BJ (cell line): ENCODE data around the gene RTL9. TPM values are rescaled to one million over a fixed set of nuclear protein-coding genes. Genes with fewer than 3 reads are reported as not detected.
"Not testable (repeated sequence)": the region's sequence is repeated elsewhere in the genome, so short reads cannot be mapped to it uniquely, and the experiment has no call there.

ENCODE experiments used
- CTCF ChIA-PET: fragments of 350-600 bp; formaldehyde crosslinking; extraction: SDS; loops from one replicate; lab custom pipeline; 2021; ENCODE audit warnings: antibody characterized with exemption, inconsistent platforms; lab: Yijun Ruan, JAX
- POLR2A ChIA-PET: fragments of 300-600 bp; sonication (Branson Sonifier 250); formaldehyde crosslinking; extraction: SDS; loops from one replicate; lab custom pipeline; 2021; ENCODE audit warnings: antibody characterized with exemption; lab: Charles Lee
- DNase-seq: peaks from one replicate; pipeline ENCODE4 v3.0.0-alpha.2; 2011; ENCODE audit warnings: low read depth
- H3K27me3 ChIP-seq: 2 replicates; pipeline ENCODE4 v1.6.0; 2011; ENCODE audit warnings: low read length; ENCODE audit not compliant: control insufficient read depth, insufficient read depth
- H3K36me3 ChIP-seq: 2 replicates; pipeline ENCODE4 v1.5.1; 2011; ENCODE audit warnings: low read length; ENCODE audit not compliant: control insufficient read depth, insufficient read depth
- H3K4me3 ChIP-seq: 2 replicates; pipeline ENCODE4 v1.5.1; 2011; ENCODE audit warnings: low read depth, mild to moderate bottlenecking, control low read depth, low read length
- polyA plus RNA-seq: library from polyadenylated mRNA; depleted of rRNA; stranded (reverse); fragments of >200 nt; gene quantifications from 2 replicates; pipeline ENCODE4 v1.2.3, GENCODE V29; 2011; rRNA removed
- small RNA-seq: library from RNA; depleted of rRNA; stranded (forward); fragments of <200 nt; gene quantifications from one replicate; pipeline ENCODE3, GENCODE V24; 2012; ENCODE audit warnings: low replicate concordance, low read depth; ENCODE audit not compliant: insufficient read length
- TF ChIP-seq, protein P1 (sequence below): IDR thresholded peaks from 2 replicates; pipeline ENCODE4 v1.5.1; 2011; ENCODE audit warnings: low read depth, mild to moderate bottlenecking, control low read depth, inconsistent platforms, low read length, moderate library complexity; ENCODE audit not compliant: insufficient read depth

The RTL9 gene
- polyA plus RNA-seq, 1 experiment, result 0.16 TPM

- Histone ChIP-seq H3K4me3 (no peak overlapping the region), H3K27me3 (no peaks in the 10 kb centered on the region), H3K36me3 (no peaks in the 10 kb centered on the region)
- no peak for DNase-seq
- ChIA-PET CTCF (interaction anchor here (0.9 to 1.8 kb wide), 8 partner anchors 9 to 257 kb away, joined by 3 to 6 read pairs (median 4); no protein-coding TSS in a partner anchor), POLR2A (interaction anchor here (0.8 kb wide), 1 partner anchor 235 kb away, joined by 3 read pairs; no protein-coding TSS in a partner anchor)
- TF ChIP-seq, protein P1, sequence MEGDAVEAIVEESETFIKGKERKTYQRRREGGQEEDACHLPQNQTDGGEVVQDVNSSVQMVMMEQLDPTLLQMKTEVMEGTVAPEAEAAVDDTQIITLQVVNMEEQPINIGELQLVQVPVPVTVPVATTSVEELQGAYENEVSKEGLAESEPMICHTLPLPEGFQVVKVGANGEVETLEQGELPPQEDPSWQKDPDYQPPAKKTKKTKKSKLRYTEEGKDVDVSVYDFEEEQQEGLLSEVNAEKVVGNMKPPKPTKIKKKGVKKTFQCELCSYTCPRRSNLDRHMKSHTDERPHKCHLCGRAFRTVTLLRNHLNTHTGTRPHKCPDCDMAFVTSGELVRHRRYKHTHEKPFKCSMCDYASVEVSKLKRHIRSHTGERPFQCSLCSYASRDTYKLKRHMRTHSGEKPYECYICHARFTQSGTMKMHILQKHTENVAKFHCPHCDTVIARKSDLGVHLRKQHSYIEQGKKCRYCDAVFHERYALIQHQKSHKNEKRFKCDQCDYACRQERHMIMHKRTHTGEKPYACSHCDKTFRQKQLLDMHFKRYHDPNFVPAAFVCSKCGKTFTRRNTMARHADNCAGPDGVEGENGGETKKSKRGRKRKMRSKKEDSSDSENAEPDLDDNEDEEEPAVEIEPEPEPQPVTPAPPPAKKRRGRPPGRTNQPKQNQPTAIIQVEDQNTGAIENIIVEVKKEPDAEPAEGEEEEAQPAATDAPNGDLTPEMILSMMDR, result no peak
Observed at GRCh38 chrX:110403441-110404238, 45.0 kb downstream of the RTL9 start.

DNA sequence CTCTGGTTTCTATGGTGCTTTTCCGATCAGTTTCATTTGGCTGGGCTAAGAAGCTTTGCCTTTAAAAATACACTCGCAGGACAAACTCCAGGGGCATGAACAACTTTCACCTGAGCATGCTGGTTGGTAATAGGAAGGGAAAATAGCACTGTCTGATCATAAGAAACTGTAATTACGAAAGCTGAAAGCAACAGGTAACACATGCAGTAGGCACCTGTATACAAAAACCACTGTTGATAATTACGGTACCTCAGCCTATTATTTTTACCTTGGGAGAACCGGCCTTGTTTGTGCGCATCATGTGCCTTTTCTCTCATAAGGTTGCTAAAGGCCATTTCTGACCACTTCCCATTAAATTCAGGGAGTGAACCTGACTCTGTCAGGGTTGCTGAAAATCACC, 45.7 kb downstream of the RTL9 start:
- CTCF ChIA-PET, result interaction anchor here (1.0 to 1.6 kb wide), 3 partner anchors 8 to 258 kb away, joined by 3 to 6 read pairs (median 4); no protein-coding TSS in a partner anchor
- Histone ChIP-seq H3K4me3 (no peak overlapping the region), H3K36me3 (no peaks in the 10 kb centered on the region), H3K27me3 (no peaks in the 10 kb centered on the region)
- POLR2A ChIA-PET, result no interaction called here
- TF ChIP-seq, protein P1, result no peak
- DNase-seq, result no peak

DNA sequence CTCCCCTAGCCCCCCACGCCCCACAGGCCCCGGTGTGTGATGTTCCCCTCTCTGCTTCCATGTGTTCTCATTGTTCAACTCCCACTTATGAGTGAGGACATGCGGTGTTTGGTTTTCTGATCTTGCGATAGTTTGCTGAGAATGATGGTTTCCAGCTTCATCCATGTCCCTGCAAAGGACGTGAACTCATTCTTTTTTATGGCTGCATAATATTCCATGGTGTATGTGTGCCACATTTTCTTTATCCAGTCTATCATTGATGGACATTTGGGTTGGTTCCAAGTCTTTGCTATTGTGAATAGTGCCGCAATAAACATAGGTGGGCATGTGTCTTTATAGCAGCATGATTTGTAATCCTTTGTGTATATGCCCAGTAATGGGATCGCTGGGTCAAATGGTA, 47.6 kb downstream of the RTL9 start:
- CTCF ChIA-PET, result interaction anchor here (1.0 to 16.7 kb wide), 2 partner anchors 23 to 249 kb away, joined by 4 to 331 read pairs; no protein-coding TSS in a partner anchor
- H3K4me3 ChIP-seq, POLR2A ChIA-PET, H3K27me3 ChIP-seq, DNase-seq, H3K36me3 ChIP-seq: not testable (repeated sequence)

DNA sequence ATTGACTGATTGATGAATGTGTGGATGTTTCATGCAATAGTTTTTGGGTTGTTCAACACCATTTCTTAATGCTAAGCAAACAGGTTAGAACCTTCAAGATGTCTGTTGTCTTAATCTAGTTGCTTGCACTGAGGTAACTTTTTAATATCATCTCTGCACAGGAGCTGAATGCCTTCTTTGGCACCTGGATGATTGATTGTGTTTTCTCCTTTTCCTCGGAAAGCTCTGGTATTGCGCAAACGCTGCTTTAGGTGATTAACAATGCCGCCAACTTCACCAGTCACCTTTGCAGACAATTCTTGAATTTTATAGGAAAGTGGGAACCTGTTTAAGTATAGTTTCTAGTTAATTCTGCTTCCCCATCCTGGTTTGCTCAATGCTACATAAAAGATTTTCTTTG, 48.2 kb downstream of the RTL9 start:
- Histone ChIP-seq H3K4me3 (no peak overlapping the region), H3K36me3 (no peaks in the 10 kb centered on the region), H3K27me3 (no peaks in the 10 kb centered on the region)
- ChIA-PET CTCF (interaction anchor here (1.0 to 16.7 kb wide), 8 partner anchors 12 to 250 kb away, joined by 3 to 331 read pairs (median 6); partner anchors contain the start of gene AMMECR1), POLR2A (no interaction called here)
- no peak for DNase-seq
- TF ChIP-seq, protein P1, result no peak

- POLR2A ChIA-PET, result no interaction called here
- H3K27me3 ChIP-seq, result no peaks in the 10 kb centered on the region
- CTCF ChIA-PET, result interaction anchor here (0.7 to 16.7 kb wide), 24 partner anchors 11 to 498 kb away, joined by 3 to 331 read pairs (median 4); partner anchors contain the start of gene AMMECR1
- no peak overlapping the region for H3K4me3 ChIP-seq
- H3K36me3 ChIP-seq, result no peaks in the 10 kb centered on the region
- TF ChIP-seq, protein P1, result peak; percentile 60
- no peak for DNase-seq
Observed at GRCh38 chrX:110407910-110408545, 49.4 kb downstream of the RTL9 start.

Small RNA genes lying within 50 kb of the gene (small RNA-seq; reads per million reads assigned to genes)
- gene GNG5P2, result not detected

Other genes with a start within 250 kb of the RTL9 start
- gene AMMECR1, start 40.8 kb upstream of the RTL9 start, polyA plus RNA-seq, result 7.3 and 9.1 TPM in 2 replicates